ENCODE data around the gene LCA5.
A peak's percentile ranks its signal among the peaks of the same experiment; 100 is the strongest.
"Not testable (repeated sequence)": the region's sequence is repeated elsewhere in the genome, so short reads cannot be mapped to it uniquely, and the experiment has no call there.

LCA5 gene

GRCh38 chr6:79544299-79544927 is 7.2 kb upstream of the LCA5 start:
- Histone ChIP-seq H3K4me1 (peaks cover 11% of the 10 kb centered on the region), H3K36me3 (no peaks in the 10 kb centered on the region), H3K4me3 (ENCODE audit: low read depth, low read length) (peak overlapping the region; percentile 25), H3K27me3 (no peaks in the 10 kb centered on the region), H3K9me3 (no peaks in the 10 kb centered on the region)
- TF ChIP-seq CTCF (IDR thresholded peaks at IDR 0.05; ENCODE audit: low read depth, low read length), result no peak
- no peak for DNase-seq

- Histone ChIP-seq H3K4me1 (peaks cover 11% of the 10 kb centered on the region), H3K4me3 (ENCODE audit: low read depth, low read length) (no peak overlapping the region), H3K9me3 (no peaks in the 10 kb centered on the region), H3K36me3 (no peaks in the 10 kb centered on the region), H3K27me3 (no peaks in the 10 kb centered on the region)
- TF ChIP-seq CTCF (IDR thresholded peaks at IDR 0.05; ENCODE audit: low read depth, low read length), result no peak
- no peak for DNase-seq
These were observed 6.7 kb upstream of the LCA5 start for GRCh38 chr6:79543886-79544285.

DNA sequence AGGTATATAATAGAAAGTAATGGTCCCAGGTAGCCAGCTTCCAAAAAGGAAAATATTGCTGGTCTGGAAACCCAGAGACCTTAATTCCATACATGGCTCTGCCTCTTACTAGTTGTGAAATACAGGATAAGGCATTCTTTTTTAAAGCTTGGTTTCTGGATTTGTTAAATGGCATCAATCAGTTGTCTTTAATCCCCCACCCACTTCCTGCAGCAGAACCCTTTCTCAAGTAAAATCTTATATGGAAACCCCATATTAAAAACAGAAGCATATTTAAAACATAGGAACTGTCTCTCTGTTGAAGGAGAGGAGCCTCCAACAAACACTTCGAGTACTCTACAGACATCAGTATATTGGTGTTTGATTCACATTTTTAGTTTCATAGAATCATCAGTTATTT is 6.2 kb upstream of the LCA5 start:
- Histone ChIP-seq H3K36me3 (no peaks in the 10 kb centered on the region), H3K4me1 (peaks cover 11% of the 10 kb centered on the region), H3K9me3 (no peaks in the 10 kb centered on the region), H3K27me3 (no peaks in the 10 kb centered on the region), H3K4me3 (ENCODE audit: low read depth, low read length) (no peak overlapping the region)
- DNase-seq, result no peak
- no peak for TF ChIP-seq CTCF (IDR thresholded peaks at IDR 0.05; ENCODE audit: low read depth, low read length)

DNA sequence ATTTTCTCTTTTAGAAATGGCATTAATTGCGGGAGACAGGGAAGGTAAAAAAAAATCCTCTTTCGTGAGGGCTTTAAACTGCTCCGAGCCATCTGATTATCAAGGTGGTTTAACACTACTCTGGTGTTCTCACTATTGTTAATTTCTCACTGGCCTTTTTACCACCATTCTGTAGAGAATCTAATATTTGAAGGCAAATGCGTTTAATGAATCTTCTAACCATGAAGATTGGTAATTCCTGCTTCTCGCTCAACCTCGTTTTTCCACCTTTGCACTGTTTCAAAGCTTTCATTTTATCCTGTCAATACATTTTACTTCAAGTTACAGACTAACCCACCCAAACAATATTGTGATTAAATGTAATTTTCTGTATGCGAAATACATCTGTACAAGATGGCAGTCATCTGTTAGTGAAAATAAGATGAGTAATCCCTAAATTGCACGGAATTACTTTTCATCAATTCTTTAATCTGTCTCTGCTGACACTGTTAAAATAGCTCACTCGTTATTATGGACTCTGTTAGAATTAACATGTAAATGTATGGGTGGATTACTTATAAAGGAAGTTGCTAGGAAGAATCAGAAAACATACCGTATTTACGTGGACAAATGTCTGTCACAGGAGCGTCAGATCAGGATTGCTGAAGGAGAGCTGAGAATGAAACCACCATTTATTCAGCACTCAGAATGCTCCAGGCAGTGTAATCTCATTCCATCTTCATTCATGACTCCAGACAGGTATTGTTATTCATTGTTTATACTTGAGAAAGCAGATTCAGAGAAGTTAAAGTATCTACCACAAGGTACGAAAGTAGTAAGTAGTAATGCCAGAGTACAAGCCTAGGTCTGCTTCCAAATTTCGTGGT is 1.1 kb upstream of the LCA5 start:
- TF ChIP-seq CTCF (IDR thresholded peaks at IDR 0.05; ENCODE audit: low read depth, low read length), result no peak
- Histone ChIP-seq H3K9me3 (no peaks in the 10 kb centered on the region), H3K27me3 (no peaks in the 10 kb centered on the region), H3K4me1 (no peaks in the 10 kb centered on the region), H3K36me3 (no peaks in the 10 kb centered on the region), H3K4me3 (ENCODE audit: low read depth, low read length) (peak overlapping the region; percentile 95)
- DNase-seq, result no peak

DNA sequence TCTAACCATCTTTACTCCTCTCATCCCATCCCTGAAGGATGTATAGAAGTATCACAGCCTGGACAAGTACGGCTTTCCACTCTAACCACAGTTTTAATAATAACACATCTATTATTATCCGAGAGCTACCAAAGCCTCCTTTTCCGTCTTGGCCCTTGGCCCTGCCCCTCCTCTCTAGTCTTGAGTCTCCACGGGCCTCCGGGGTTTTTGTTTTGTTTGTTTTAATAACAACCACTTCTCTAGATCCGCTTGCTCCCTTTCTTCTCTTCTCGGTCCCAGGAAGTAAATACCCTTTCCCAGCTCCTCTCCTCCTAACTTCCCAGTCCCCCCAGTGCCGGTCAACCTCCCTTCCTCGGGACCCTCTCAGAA is 661 bp downstream of the LCA5 start:
- Histone ChIP-seq H3K9me3 (no peaks in the 10 kb centered on the region), H3K27me3 (no peaks in the 10 kb centered on the region), H3K4me3 (ENCODE audit: low read depth, low read length) (peak overlapping the region; percentile 95), H3K36me3 (no peaks in the 10 kb centered on the region), H3K4me1 (peaks cover 2% of the 10 kb centered on the region; the same call in 1 of the 2 replicates)
- no peak for DNase-seq
- TF ChIP-seq CTCF (IDR thresholded peaks at IDR 0.05; ENCODE audit: low read depth, low read length), result no peak

- H3K27me3 ChIP-seq; H3K36me3 ChIP-seq; H3K4me3 ChIP-seq (ENCODE audit: low read depth, low read length); DNase-seq; H3K9me3 ChIP-seq; H3K4me1 ChIP-seq: not testable (repeated sequence)
These were observed 7.7 kb downstream of the LCA5 start for GRCh38 chr6:79529567-79529966.
